ENCODE results near the gene PCNP. TPM values are rescaled to one million over a fixed set of nuclear protein-coding genes. Genes with fewer than 3 reads are reported as not detected.

PCNP gene
- total and polyA plus RNA-seq, 9 of the 15 experiments (the other 6 are each of a cell fraction or from before 2014, with no cell fraction given): 54.3 to 170 (median 150) TPM

DNA sequence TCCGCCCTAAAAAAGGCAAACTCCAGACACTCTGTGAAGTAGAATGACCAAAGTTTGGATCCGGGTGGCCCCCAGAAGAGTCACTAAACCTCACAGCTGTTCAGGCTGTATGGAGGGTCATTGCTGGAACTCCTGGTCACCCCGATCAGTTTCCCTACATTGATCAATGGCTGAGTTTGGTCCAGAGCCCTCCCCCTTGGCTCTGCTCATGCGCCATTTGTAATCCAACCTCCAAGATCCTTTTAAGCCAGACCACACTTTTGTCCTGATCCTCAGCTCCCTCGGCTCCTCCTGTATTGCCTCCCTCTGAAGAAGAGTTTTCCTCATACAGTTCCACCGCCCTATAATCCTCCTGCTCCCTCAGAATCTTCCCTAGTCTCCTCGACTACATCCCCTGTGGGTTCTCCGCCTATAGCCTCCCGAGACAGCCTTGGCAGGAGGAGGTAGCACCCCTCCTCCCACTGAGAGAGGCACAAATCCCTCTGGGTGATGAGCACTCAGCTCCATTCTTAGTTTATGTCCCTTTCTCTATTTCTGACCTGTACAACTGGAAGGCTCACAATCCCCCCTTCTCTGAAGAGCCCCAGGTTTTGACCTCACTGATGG lies 60.7 kb downstream of the PCNP start:
- in situ Hi-C loops (cut with MboI): no loop called here
- WGBS (ENCODE audit: insufficient coverage, low coverage, missing lambda C conversion rate): 0% methylated on average over 9 of the region's 9 CpGs
- no TSS peak for BruUV-seq (replicated peaks)
- TF ChIP-seq, protein P1, sequence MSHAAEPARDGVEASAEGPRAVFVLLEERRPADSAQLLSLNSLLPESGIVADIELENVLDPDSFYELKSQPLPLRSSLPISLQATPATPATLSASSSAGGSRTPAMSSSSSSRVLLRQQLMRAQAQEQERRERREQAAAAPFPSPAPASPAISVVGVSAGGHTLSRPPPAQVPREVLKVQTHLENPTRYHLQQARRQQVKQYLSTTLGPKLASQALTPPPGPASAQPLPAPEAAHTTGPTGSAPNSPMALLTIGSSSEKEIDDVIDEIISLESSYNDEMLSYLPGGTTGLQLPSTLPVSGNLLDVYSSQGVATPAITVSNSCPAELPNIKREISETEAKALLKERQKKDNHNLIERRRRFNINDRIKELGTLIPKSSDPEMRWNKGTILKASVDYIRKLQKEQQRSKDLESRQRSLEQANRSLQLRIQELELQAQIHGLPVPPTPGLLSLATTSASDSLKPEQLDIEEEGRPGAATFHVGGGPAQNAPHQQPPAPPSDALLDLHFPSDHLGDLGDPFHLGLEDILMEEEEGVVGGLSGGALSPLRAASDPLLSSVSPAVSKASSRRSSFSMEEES (CRISPR knock-in tag; IDR thresholded peaks at IDR 0.05): no peak
- TF ChIP-seq POLR2A (conservative IDR thresholded peaks at IDR 0.05) (peak; percentile 42; the same call in 1 of the 2 replicates), ZNF143 (CRISPR knock-in tag; IDR thresholded peaks at IDR 0.05) (no peak), MAZ (CRISPR knock-in tag; conservative IDR thresholded peaks at IDR 0.05 in 1 of 2, IDR thresholded peaks at IDR 0.05 in 1 of 2) (0 out of 4 replicates have a peak, but pooled peaks of 1 of the 2 experiments have one; percentile 4), ZNF239 (CRISPR knock-in tag; IDR thresholded peaks at IDR 0.05) (no peak), PML (IDR thresholded peaks at IDR 0.05; ENCODE audit: low read length) (peak; percentile 13; the same call in 1 of the 2 replicates), SREBF1 (IDR thresholded peaks at IDR 0.05; ENCODE audit: borderline replicate concordance, low read depth, low read length) (no peak), SMAD1 (IDR thresholded peaks at IDR 0.05; ENCODE audit: low read depth, low read length, partially characterized antibody) (peak; percentile 42), SUPT5H (IDR thresholded peaks at IDR 0.05) (peak; percentile 52), NFRKB (IDR thresholded peaks at IDR 0.05; ENCODE audit: low read depth) (0 out of 2 replicates have a peak, but pooled peaks have one; percentile 10)
- TF ChIP-seq, protein P2, sequence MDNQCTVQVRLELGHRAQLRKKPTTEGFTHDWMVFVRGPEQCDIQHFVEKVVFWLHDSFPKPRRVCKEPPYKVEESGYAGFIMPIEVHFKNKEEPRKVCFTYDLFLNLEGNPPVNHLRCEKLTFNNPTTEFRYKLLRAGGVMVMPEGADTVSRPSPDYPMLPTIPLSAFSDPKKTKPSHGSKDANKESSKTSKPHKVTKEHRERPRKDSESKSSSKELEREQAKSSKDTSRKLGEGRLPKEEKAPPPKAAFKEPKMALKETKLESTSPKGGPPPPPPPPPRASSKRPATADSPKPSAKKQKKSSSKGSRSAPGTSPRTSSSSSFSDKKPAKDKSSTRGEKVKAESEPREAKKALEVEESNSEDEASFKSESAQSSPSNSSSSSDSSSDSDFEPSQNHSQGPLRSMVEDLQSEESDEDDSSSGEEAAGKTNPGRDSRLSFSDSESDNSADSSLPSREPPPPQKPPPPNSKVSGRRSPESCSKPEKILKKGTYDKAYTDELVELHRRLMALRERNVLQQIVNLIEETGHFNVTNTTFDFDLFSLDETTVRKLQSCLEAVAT (IDR thresholded peaks at IDR 0.05): peak in 1 of 2 experiments; percentile 44; a peak in 1 of 4 replicates
- TF ChIP-seq, protein P3, sequence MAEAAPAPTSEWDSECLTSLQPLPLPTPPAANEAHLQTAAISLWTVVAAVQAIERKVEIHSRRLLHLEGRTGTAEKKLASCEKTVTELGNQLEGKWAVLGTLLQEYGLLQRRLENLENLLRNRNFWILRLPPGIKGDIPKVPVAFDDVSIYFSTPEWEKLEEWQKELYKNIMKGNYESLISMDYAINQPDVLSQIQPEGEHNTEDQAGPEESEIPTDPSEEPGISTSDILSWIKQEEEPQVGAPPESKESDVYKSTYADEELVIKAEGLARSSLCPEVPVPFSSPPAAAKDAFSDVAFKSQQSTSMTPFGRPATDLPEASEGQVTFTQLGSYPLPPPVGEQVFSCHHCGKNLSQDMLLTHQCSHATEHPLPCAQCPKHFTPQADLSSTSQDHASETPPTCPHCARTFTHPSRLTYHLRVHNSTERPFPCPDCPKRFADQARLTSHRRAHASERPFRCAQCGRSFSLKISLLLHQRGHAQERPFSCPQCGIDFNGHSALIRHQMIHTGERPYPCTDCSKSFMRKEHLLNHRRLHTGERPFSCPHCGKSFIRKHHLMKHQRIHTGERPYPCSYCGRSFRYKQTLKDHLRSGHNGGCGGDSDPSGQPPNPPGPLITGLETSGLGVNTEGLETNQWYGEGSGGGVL (CRISPR knock-in tag; IDR thresholded peaks at IDR 0.05): no peak
- TF ChIP-seq, protein P4, sequence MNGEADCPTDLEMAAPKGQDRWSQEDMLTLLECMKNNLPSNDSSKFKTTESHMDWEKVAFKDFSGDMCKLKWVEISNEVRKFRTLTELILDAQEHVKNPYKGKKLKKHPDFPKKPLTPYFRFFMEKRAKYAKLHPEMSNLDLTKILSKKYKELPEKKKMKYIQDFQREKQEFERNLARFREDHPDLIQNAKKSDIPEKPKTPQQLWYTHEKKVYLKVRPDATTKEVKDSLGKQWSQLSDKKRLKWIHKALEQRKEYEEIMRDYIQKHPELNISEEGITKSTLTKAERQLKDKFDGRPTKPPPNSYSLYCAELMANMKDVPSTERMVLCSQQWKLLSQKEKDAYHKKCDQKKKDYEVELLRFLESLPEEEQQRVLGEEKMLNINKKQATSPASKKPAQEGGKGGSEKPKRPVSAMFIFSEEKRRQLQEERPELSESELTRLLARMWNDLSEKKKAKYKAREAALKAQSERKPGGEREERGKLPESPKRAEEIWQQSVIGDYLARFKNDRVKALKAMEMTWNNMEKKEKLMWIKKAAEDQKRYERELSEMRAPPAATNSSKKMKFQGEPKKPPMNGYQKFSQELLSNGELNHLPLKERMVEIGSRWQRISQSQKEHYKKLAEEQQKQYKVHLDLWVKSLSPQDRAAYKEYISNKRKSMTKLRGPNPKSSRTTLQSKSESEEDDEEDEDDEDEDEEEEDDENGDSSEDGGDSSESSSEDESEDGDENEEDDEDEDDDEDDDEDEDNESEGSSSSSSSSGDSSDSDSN (IDR thresholded peaks at IDR 0.05; ENCODE audit: borderline replicate concordance in 1 of 2, low read depth in 2 of 2, low read length in 2 of 2): 0 out of 4 replicates have a peak, but pooled peaks of 1 of the 2 experiments have one; percentile 40

More for the DNA sequence above, 60.7 kb downstream of the PCNP start:
- DNase-seq (ENCODE audit: extremely low read depth in 1 of 4, low spot score in 3 of 4) (peak in 1 of 4 experiments; percentile 70), FAIRE-seq (no peak), ATAC-seq (peak; percentile 13)
- intact Hi-C loops (cut with micrococcal nuclease): loop anchor here (5.0 to 10.0 kb wide), 2 partner anchors 122 to 260 kb away; partner anchors contain the start of gene SENP7
- H3K79me2 ChIP-seq (ENCODE audit: control insufficient read depth, insufficient read depth, low read length): peaks cover 100% of the 10 kb centered on the region
- H3K9ac ChIP-seq (ENCODE audit: insufficient read depth in 1 of 2, low read depth in 2 of 2, low read length in 2 of 2): peak overlapping the region; percentile 87 to 89; a peak in 3 of 4 replicates
- CTCF ChIA-PET (ENCODE audit: low intra/inter-chr PET ratio): no interaction called here
- H3K4me3 ChIP-seq: peak overlapping the region; percentile 63
- POLR2A ChIA-PET: interaction anchor here (0.7 to 1.1 kb wide), 2 partner anchors 61 to 67 kb away, joined by 3 to 4 read pairs; no protein-coding TSS in a partner anchor
- no peaks in the 10 kb centered on the region for H4K20me1 ChIP-seq (replicated peaks; ENCODE audit: control insufficient read depth, insufficient read depth, low read length)
- no peaks in the 10 kb centered on the region for H3K9me1 ChIP-seq (ENCODE audit: control insufficient read depth, insufficient read depth, low read length)
- peak overlapping the region; percentile 93 for H3K4me2 ChIP-seq (ENCODE audit: insufficient read depth, low read length)
- peak overlapping the region; percentile 72 for H3K27ac ChIP-seq (ENCODE audit: extremely low read depth, low read depth, low read length)
- H3K4me1 ChIP-seq (replicated peaks in 1 of 2; ENCODE audit: control insufficient read depth in 2 of 2, insufficient read depth in 2 of 2, low read length in 2 of 2): peaks cover 5 to 6% of the 10 kb centered on the region in 2 experiments; a peak in 3 of 5 replicates
- H2AFZ ChIP-seq (ENCODE audit: low read depth, low read length): 0 out of 2 replicates have a peak overlapping the region, but pooled peaks have one; percentile 26
- no peaks in the 10 kb centered on the region for H3K27me3 ChIP-seq (ENCODE audit: control insufficient read depth in 2 of 2, insufficient read depth in 2 of 2, low read length in 2 of 2)
- H3K36me3 ChIP-seq (ENCODE audit: control insufficient read depth, insufficient read depth, low read length): peaks cover 58% of the 10 kb centered on the region
- no peaks in the 10 kb centered on the region for H3K9me3 ChIP-seq (replicated peaks; ENCODE audit: control insufficient read depth, insufficient read depth, low read depth, low read length)

Measured in K562 (cell line).